ENCODE data around the gene GRIK4. TPM values are rescaled to one million over a fixed set of nuclear protein-coding genes. Genes with fewer than 3 reads are reported as not detected.

Gene GRIK4
- polyA plus RNA-seq, 1 experiment = not detected

DNA sequence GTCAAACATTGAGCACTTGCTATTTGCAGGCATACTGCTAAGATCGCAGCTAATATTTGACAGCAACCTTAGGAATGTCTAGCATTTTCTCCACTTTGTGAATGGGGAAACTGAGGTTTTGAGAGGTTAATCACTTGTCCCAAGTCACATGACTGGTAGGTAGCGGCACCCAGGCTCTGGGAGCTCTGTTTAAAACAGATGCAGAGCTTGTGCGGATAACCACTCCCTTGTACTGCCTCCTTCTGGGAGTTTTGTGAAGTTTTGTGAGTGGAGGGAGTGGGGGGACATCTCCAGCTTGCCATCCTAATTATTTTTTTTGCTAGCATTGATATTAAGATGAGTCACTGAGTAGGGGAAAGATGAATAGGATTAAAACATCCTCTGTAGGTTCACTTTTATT is 134.7 kb downstream of the GRIK4 start:
- DNase-seq (ENCODE audit: low read depth) = no peak
- Histone ChIP-seq H3K4me3 (ENCODE audit: low read depth, low read length) (no peak overlapping the region), H3K36me3 (ENCODE audit: control insufficient read depth, insufficient read depth, low read length) (no peaks in the 10 kb centered on the region), H3K27me3 (ENCODE audit: control insufficient read depth, insufficient read depth, low read length) (no peaks in the 10 kb centered on the region; the same call in 1 of the 2 replicates)
- CTCF ChIA-PET = no interaction called here
- TF ChIP-seq, protein P1, sequence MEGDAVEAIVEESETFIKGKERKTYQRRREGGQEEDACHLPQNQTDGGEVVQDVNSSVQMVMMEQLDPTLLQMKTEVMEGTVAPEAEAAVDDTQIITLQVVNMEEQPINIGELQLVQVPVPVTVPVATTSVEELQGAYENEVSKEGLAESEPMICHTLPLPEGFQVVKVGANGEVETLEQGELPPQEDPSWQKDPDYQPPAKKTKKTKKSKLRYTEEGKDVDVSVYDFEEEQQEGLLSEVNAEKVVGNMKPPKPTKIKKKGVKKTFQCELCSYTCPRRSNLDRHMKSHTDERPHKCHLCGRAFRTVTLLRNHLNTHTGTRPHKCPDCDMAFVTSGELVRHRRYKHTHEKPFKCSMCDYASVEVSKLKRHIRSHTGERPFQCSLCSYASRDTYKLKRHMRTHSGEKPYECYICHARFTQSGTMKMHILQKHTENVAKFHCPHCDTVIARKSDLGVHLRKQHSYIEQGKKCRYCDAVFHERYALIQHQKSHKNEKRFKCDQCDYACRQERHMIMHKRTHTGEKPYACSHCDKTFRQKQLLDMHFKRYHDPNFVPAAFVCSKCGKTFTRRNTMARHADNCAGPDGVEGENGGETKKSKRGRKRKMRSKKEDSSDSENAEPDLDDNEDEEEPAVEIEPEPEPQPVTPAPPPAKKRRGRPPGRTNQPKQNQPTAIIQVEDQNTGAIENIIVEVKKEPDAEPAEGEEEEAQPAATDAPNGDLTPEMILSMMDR (IDR thresholded peaks at IDR 0.05; ENCODE audit: insufficient read depth, low read depth, low read length) = no peak
- POLR2A ChIA-PET = no interaction called here

DNA sequence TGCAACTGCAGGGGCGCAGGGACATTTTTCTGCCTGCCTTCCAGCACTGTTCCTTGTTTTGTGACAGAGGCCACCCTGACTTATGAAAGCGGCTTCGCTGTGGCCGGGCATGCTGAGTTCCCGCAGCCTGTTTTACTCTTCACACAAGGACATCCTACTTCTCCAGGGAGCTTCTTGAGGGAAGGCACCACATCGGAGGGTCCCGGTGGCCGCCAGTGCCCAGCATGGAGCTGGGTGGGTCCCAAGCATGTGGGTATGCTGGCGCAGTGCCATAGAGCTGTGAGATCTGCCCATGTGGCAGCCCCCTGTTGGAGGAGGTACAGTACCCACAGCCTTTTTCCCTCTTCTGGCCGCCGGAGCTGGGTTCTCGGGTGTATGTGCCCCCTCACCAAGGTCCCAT is 136.1 kb downstream of the GRIK4 start:
- DNase-seq (ENCODE audit: low read depth) = no peak
- Histone ChIP-seq H3K4me3 (ENCODE audit: low read depth, low read length) (no peak overlapping the region), H3K36me3 (ENCODE audit: control insufficient read depth, insufficient read depth, low read length) (no peaks in the 10 kb centered on the region), H3K27me3 (ENCODE audit: control insufficient read depth, insufficient read depth, low read length) (no peaks in the 10 kb centered on the region; the same call in 1 of the 2 replicates)
- CTCF ChIA-PET = interaction anchor here (0.8 kb wide), 1 partner anchor 13 kb away, joined by 3 read pairs; no protein-coding TSS in a partner anchor
- TF ChIP-seq, protein P1 (IDR thresholded peaks at IDR 0.05; ENCODE audit: insufficient read depth, low read depth, low read length) = no peak
- POLR2A ChIA-PET = no interaction called here

DNA sequence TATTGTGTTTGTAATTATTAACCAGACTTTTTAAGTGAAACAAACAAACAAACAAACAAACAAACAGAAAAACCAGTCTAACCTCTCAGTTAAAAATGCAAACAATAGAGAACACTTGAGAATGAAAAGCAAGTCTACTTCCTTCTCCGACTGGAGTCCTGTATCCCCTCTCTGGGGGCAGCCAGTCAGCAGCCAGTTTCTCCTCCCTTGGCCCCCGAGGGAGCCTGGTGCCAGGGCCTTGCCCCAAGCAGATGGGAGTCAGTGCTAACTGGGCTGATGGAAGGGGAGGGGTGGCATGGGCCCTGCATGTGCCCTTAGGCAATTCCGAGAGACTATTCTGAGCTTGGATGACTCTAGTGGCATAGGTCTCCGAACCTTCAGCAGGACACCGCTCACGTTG is 137.2 kb downstream of the GRIK4 start:
- no peaks in the 10 kb centered on the region for H3K27me3 ChIP-seq (ENCODE audit: control insufficient read depth, insufficient read depth, low read length)
- CTCF ChIA-PET = interaction anchor here (0.7 to 1.2 kb wide), 2 partner anchors 10 to 11 kb away, joined by 3 read pairs; no protein-coding TSS in a partner anchor
- POLR2A ChIA-PET = no interaction called here
- H3K4me3 ChIP-seq (ENCODE audit: low read depth, low read length) = no peak overlapping the region
- TF ChIP-seq, protein P1 (IDR thresholded peaks at IDR 0.05; ENCODE audit: insufficient read depth, low read depth, low read length) = no peak
- no peaks in the 10 kb centered on the region for H3K36me3 ChIP-seq (ENCODE audit: control insufficient read depth, insufficient read depth, low read length)
- DNase-seq (ENCODE audit: low read depth) = no peak

DNA sequence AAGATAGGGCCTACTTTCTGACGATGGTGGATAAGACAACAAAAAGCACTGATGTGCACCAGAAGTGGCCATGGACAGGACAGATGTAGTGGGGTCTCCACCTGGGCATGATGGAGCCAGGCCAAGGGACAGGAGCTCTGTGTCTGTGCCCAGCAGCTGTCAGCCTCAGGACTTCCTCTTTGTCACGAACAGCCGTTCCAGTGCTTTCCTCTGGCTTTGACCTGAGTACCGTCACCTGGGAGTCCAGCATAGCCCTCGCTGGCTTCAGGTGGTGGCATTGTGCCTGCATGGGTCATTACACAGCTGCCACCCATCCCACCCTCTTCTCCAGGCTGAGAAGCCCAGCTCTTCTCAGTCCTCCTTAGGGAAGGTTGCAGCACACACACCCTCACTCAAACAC is 137.8 kb downstream of the GRIK4 start:
- no peak for DNase-seq (ENCODE audit: low read depth)
- no peak overlapping the region for H3K4me3 ChIP-seq (ENCODE audit: low read depth, low read length)
- TF ChIP-seq, protein P1 (IDR thresholded peaks at IDR 0.05; ENCODE audit: insufficient read depth, low read depth, low read length) = no peak
- no peaks in the 10 kb centered on the region for H3K36me3 ChIP-seq (ENCODE audit: control insufficient read depth, insufficient read depth, low read length)
- POLR2A ChIA-PET = no interaction called here
- no peaks in the 10 kb centered on the region for H3K27me3 ChIP-seq (ENCODE audit: control insufficient read depth, insufficient read depth, low read length)
- CTCF ChIA-PET = interaction anchor here (0.7 to 1.2 kb wide), 2 partner anchors 10 kb away, joined by 3 read pairs; no protein-coding TSS in a partner anchor

DNA sequence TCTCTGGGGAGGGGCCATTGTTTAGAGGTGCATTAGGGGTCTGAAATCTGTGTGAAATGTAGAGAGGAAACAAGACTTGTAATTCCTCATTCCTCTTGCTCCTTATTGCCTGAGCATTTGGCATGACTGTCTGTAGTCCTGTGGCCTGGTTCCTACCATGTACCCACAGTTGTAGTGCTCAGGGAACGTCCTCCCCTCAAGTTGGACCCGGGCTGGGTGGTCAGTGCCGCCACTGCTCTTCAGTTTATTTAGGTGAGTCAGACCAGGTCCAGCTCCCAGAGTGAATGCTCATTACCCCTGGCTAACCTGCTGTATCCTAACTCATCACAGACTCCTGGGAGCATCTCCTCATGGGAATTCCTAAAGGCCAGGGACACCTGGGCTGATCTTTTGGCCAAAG is 139.8 kb downstream of the GRIK4 start:
- H3K36me3 ChIP-seq (ENCODE audit: control insufficient read depth, insufficient read depth, low read length) = no peaks in the 10 kb centered on the region
- POLR2A ChIA-PET = no interaction called here
- DNase-seq (ENCODE audit: low read depth) = no peak
- no peak overlapping the region for H3K4me3 ChIP-seq (ENCODE audit: low read depth, low read length)
- H3K27me3 ChIP-seq (ENCODE audit: control insufficient read depth, insufficient read depth, low read length) = no peaks in the 10 kb centered on the region; the same call in 1 of the 2 replicates
- TF ChIP-seq, protein P1 (IDR thresholded peaks at IDR 0.05; ENCODE audit: insufficient read depth, low read depth, low read length) = no peak
- CTCF ChIA-PET = interaction anchor here (1.4 kb wide), 1 partner anchor 8 kb away, joined by 5 read pairs; no protein-coding TSS in a partner anchor

Measured in BJ (cell line).